IMR-90 (cell line): ENCODE data around the gene TOP2A. TPM values are rescaled to one million over a fixed set of nuclear protein-coding genes. Genes with fewer than 3 reads are reported as not detected.

Experiments
- ATAC-seq: fragments of 200-7000 bp; cut with Tn5 transposase; 2 replicates; pipeline ENCODE4 v1.9.1; 2020; ENCODE audit warnings: low read depth, mild to moderate bottlenecking, moderate library complexity
- BruUV-seq: library from RNA; stranded (reverse); fragments of 400-500 nt; replicated peaks from 2 replicates; lab custom pipeline; 2021; lab: Mats Ljungman, UMichigan
- CTCF ChIA-PET: fragments of 300-600 bp; formaldehyde crosslinking; extraction: SDS; loops from one replicate; lab custom pipeline; 2021; ENCODE audit warnings: antibody characterized with exemption; lab: Yijun Ruan, JAX
- POLR2A ChIA-PET: fragments of 300-600 bp; sonication (Branson Sonifier 250); formaldehyde crosslinking; loops from one replicate; lab custom pipeline; 2022; ENCODE audit warnings: antibody characterized with exemption; ENCODE audit not compliant: unreplicated experiment; lab: Charles Lee
- DNase-seq: peaks from one replicate; pipeline ENCODE4 v3.0.0; 2013
- H2AFZ ChIP-seq: replicated peaks from 2 replicates; pipeline ENCODE3; 2013; ENCODE audit warnings: low read length, mild to moderate bottlenecking; ENCODE audit not compliant: poor library complexity
- H2AK5ac ChIP-seq: 2 replicates; pipeline ENCODE4 v1.6.1; 2013; ENCODE audit warnings: low read depth, low read length, inconsistent platforms
- H2AK9ac ChIP-seq: replicated peaks from 2 replicates; pipeline ENCODE3; 2013; ENCODE audit warnings: mild to moderate bottlenecking, low read depth, low read length, moderate library complexity; ENCODE audit not compliant: poor library complexity
- H2BK120ac ChIP-seq: 2 replicates; pipeline ENCODE4 v1.6.1; 2013; ENCODE audit warnings: low read depth, low read length, inconsistent platforms
- H2BK15ac ChIP-seq: 3 replicates; pipeline ENCODE4 v1.6.1; 2013; ENCODE audit warnings: low read depth, low read length, inconsistent platforms
- H2BK20ac ChIP-seq: 2 replicates; pipeline ENCODE4 v1.6.1; 2013; ENCODE audit warnings: low read depth, mild to moderate bottlenecking, inconsistent platforms, low read length, moderate library complexity
- H2BK5ac ChIP-seq: 2 replicates; pipeline ENCODE4 v1.6.1; 2013; ENCODE audit warnings: mild to moderate bottlenecking, low read depth, low read length, inconsistent platforms; ENCODE audit not compliant: poor library complexity, severe bottlenecking
- H3K14ac ChIP-seq: replicated peaks from 2 replicates; pipeline ENCODE4 v1.6.1; 2013; ENCODE audit warnings: low read depth, low read length, inconsistent platforms
- H3K18ac ChIP-seq: 2 replicates; pipeline ENCODE4 v1.6.1; 2013; ENCODE audit warnings: low read depth, low read length, control low read depth
- H3K23ac ChIP-seq: 2 replicates; pipeline ENCODE4 v1.6.1; 2013; ENCODE audit warnings: low read depth, low read length, inconsistent platforms
- H3K27ac ChIP-seq: 2 replicates; pipeline ENCODE4 v1.5.1; 2013; ENCODE audit warnings: mild to moderate bottlenecking, control low read depth, low read length; ENCODE audit not compliant: insufficient read depth
- H3K27me3 ChIP-seq: 2 replicates; pipeline ENCODE4 v1.6.1; 2013; ENCODE audit warnings: low read length; ENCODE audit not compliant: control insufficient read depth, insufficient read depth
- H3K36me3 ChIP-seq: 2 replicates; pipeline ENCODE4 v1.6.1; 2013; ENCODE audit warnings: low read length, mixed read lengths; ENCODE audit not compliant: control insufficient read depth, insufficient read depth
- H3K4ac ChIP-seq: 2 replicates; pipeline ENCODE4 v1.6.1; 2013; ENCODE audit warnings: low read depth, low read length, inconsistent platforms
- H3K4me1 ChIP-seq: 2 replicates; pipeline ENCODE4 v1.6.1; 2013; ENCODE audit warnings: low read length, mixed read lengths; ENCODE audit not compliant: control insufficient read depth, insufficient read depth
- H3K4me2 ChIP-seq: 2 replicates; pipeline ENCODE4 v1.6.1; 2013; ENCODE audit warnings: low read depth, mild to moderate bottlenecking, control low read depth, low read length, moderate library complexity
- H3K4me3 ChIP-seq: 2 replicates; pipeline ENCODE4 v1.5.1; 2013; ENCODE audit warnings: low read depth, mild to moderate bottlenecking, control low read depth, low read length, moderate library complexity; ENCODE audit not compliant: insufficient read depth
- H3K56ac ChIP-seq: 2 replicates; pipeline ENCODE4 v1.6.1; 2013; ENCODE audit warnings: low read length, inconsistent platforms; ENCODE audit not compliant: insufficient read depth; ENCODE audit errors: extremely low read depth
- H3K79me1 ChIP-seq, 2 experiments: 2 replicates each; pipeline ENCODE4 v1.6.1; 2013; ENCODE audit warnings: low read length in 2 of 2, inconsistent platforms in 1 of 2, low read depth in 1 of 2
- H3K9ac ChIP-seq: 2 replicates; pipeline ENCODE4 v1.6.1; 2013; ENCODE audit warnings: low read depth, low read length, control low read depth
- H3K9me1 ChIP-seq: 2 replicates; pipeline ENCODE4 v1.6.1; 2013; ENCODE audit warnings: low read length, inconsistent platforms; ENCODE audit not compliant: insufficient read depth
- H3K9me3 ChIP-seq: 2 replicates; pipeline ENCODE4 v1.6.1; 2013; ENCODE audit warnings: low read length; ENCODE audit not compliant: control insufficient read depth, insufficient read depth
- H4K20me1 ChIP-seq: 2 replicates; pipeline ENCODE4 v1.6.1; 2013; ENCODE audit warnings: low read length, inconsistent platforms; ENCODE audit not compliant: insufficient read depth
- H4K5ac ChIP-seq: 2 replicates; pipeline ENCODE4 v1.6.1; 2013; ENCODE audit warnings: mild to moderate bottlenecking, low read depth, low read length, control low read depth
- H4K8ac ChIP-seq, 2 experiments: 2 replicates each; pipeline ENCODE4 v1.6.1; 2013; ENCODE audit warnings: low read depth in 2 of 2, low read length in 2 of 2, control low read depth in 1 of 2, inconsistent platforms in 1 of 2
- H4K91ac ChIP-seq: 2 replicates; pipeline ENCODE4 v1.6.1; 2013; ENCODE audit warnings: low read depth, low read length, inconsistent platforms; ENCODE audit not compliant: insufficient read depth
- CEBPB ChIP-seq: IDR thresholded peaks from 2 replicates; pipeline ENCODE4 v1.6.1; 2012; ENCODE audit warnings: low read depth, low read length, improper control_type of control experiment
- CHD1 ChIP-seq: IDR thresholded peaks from 2 replicates; pipeline ENCODE4 v1.6.1; 2012; ENCODE audit warnings: low read depth, low read length, improper control_type of control experiment
- CTCF ChIP-seq: conservative IDR thresholded peaks from 2 replicates; pipeline ENCODE4 v1.5.1; 2012; ENCODE audit warnings: mild to moderate bottlenecking, low read depth, low read length, improper control_type of control experiment
- ELK1 ChIP-seq: fragments of 150-350 bp; IDR thresholded peaks from 2 replicates; pipeline ENCODE4 v1.6.1; 2016; ENCODE audit warnings: low read depth, mild to moderate bottlenecking, low read length, moderate library complexity, borderline replicate concordance
- FOS ChIP-seq: fragments of 150-350 bp; IDR thresholded peaks from 2 replicates; pipeline ENCODE4 v1.6.1; 2016; ENCODE audit warnings: low read depth, low read length
- MAFK ChIP-seq: IDR thresholded peaks from 2 replicates; pipeline ENCODE4 v1.6.1; 2012; ENCODE audit warnings: low read depth, low read length, improper control_type of control experiment
- MAZ ChIP-seq: IDR thresholded peaks from 2 replicates; pipeline ENCODE4 v1.6.1; 2012; ENCODE audit warnings: low read depth, mild to moderate bottlenecking, low read length, improper control_type of control experiment, moderate library complexity, borderline replicate concordance
- MXI1 ChIP-seq: IDR thresholded peaks from 2 replicates; pipeline ENCODE4 v1.6.1; 2012; ENCODE audit warnings: low read depth, mild to moderate bottlenecking, low read length, moderate library complexity, borderline replicate concordance
- NFE2L2 ChIP-seq: fragments of 150-350 bp; IDR thresholded peaks from 2 replicates; pipeline ENCODE4 v1.6.1; 2016; ENCODE audit warnings: low read depth, mild to moderate bottlenecking, low read length
- POLR2A ChIP-seq: IDR thresholded peaks from 2 replicates; pipeline ENCODE4 v1.6.1; 2012; ENCODE audit warnings: mild to moderate bottlenecking, low read depth, low read length
- RAD21 ChIP-seq: IDR thresholded peaks from 2 replicates; pipeline ENCODE4 v1.6.1; 2012; ENCODE audit warnings: low read length, improper control_type of control experiment
- RCOR1 ChIP-seq: IDR thresholded peaks from 2 replicates; pipeline ENCODE4 v1.6.1; 2012; ENCODE audit warnings: mild to moderate bottlenecking, low read length, improper control_type of control experiment; ENCODE audit not compliant: insufficient replicate concordance
- RFX5 ChIP-seq: IDR thresholded peaks from 2 replicates; pipeline ENCODE4 v1.8.0; 2012; ENCODE audit warnings: low read depth, mild to moderate bottlenecking, low read length, moderate library complexity
- SMC3 ChIP-seq: fragments of 150-350 bp; IDR thresholded peaks from 2 replicates; pipeline ENCODE4 v1.6.1; 2016; ENCODE audit warnings: low read depth, mild to moderate bottlenecking, antibody characterized with exemption, low read length, moderate library complexity
- WGBS, 2 experiments: methylation state at CpG; one replicate each; pipeline versions ENCODE4 v1.1.5 to v1.1.7; 2013; ENCODE audit warnings: missing lambda C conversion rate in 2 of 2; ENCODE audit not compliant: insufficient read length in 1 of 2; ENCODE audit errors: extremely low coverage in 2 of 2; 5-methylcytosine and 5-hydroxymethylcytosine counted together
- dilution Hi-C: fragments of 300-500 bp; cut with HindIII; formaldehyde crosslinking; loops from one replicate; pipeline ENCODE4 v1.14.3; 2018; ENCODE audit warnings: low sequenced_read_pairs; ENCODE audit not compliant: unreplicated experiment
- in situ Hi-C: fragments of 300-500 bp; cut with MboI; formaldehyde crosslinking; loops from 3 replicates; pipeline ENCODE4 v1.14.3; 2019; ENCODE audit warnings: low sequenced_read_pairs, inconsistent platforms, mixed read lengths
- intact Hi-C: fragments of 100-400 bp; cut with micrococcal nuclease; formaldehyde crosslinking; loops from 2 replicates; pipeline ENCODE4 v1.10.0; 2022
- polyA plus RNA-seq, 3 experiments: library from polyadenylated mRNA; depleted of rRNA; stranded (reverse); fragments of >200 nt; gene quantifications; 2 replicates each; pipeline ENCODE4 v1.2.3, GENCODE V29; 2012; ENCODE audit warnings: low replicate concordance in 1 of 3
- total RNA-seq: library from RNA; depleted of rRNA; stranded (reverse); fragments of >200 nt; gene quantifications from 2 replicates; pipeline ENCODE4 v1.2.3, GENCODE V29; 2012

TOP2A gene
- total and polyA plus RNA-seq, 2 of the 4 experiments (the other 2 are of a cell fraction): 43.4 to 68.5 TPM

DNA sequence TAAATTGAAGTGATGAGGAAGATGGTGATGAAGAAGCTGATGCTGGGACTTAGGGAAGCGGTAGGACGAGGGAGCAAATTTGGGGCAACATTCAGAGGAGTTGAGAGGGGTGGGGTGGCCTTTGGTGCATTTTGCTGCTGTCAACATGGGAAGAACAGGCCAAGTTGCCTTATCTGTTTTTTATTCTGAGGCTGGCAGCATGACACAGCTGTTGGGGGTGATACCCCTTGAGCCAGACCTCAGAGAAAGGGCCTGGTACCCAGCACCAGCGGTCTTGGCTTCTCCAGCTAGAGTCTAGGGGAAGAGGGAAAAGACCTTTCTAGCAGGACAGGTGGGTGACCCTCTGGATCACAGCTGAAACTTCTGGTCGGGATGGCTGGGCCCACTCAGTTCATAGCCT, 30.1 kb upstream of the TOP2A start:
- H2BK120ac ChIP-seq: no peak overlapping the region
- no TSS peak for BruUV-seq
- H3K4me3 ChIP-seq: peak overlapping the region; percentile 52

More for the DNA sequence above, 30.1 kb upstream of the TOP2A start:
- peak overlapping the region; percentile 1 for H2AK9ac ChIP-seq
- H2BK5ac ChIP-seq: no peak overlapping the region
- peak overlapping the region; percentile 20; the same call in 1 of the 2 replicates for H3K14ac ChIP-seq
- ChIA-PET POLR2A (interaction anchor here (0.7 to 1.3 kb wide), 4 partner anchors 28 to 335 kb away, joined by 3 to 4 read pairs (median 3); no protein-coding TSS in a partner anchor), CTCF (interaction anchor here (1.4 kb wide), 1 partner anchor 86 kb away, joined by 7 read pairs; no protein-coding TSS in a partner anchor)
- H3K4me1 ChIP-seq: peaks cover 42% of the 10 kb centered on the region
- H3K9me1 ChIP-seq: peaks cover 47% of the 10 kb centered on the region
- no peak overlapping the region for H3K18ac ChIP-seq
- intact Hi-C loops (no loop called here), in situ Hi-C loops (no loop called here), dilution Hi-C loops (no loop called here)
- no peak overlapping the region; the same call in 1 of the 2 replicates for H2AK5ac ChIP-seq
- no peak overlapping the region for H2BK15ac ChIP-seq
- DNase-seq (no peak), ATAC-seq (no peak)
- peaks cover 26 to 83% of the 10 kb centered on the region in 2 experiments for H3K79me1 ChIP-seq
- no peaks in the 10 kb centered on the region for H3K9me3 ChIP-seq
- no peak overlapping the region for H3K56ac ChIP-seq
- no peak overlapping the region for H4K5ac ChIP-seq
- H3K27me3 ChIP-seq: no peaks in the 10 kb centered on the region
- H3K4me2 ChIP-seq: peak overlapping the region; percentile 91
- H4K91ac ChIP-seq: no peak overlapping the region
- H3K36me3 ChIP-seq: peaks cover 53% of the 10 kb centered on the region
- TF ChIP-seq RFX5: no peak
- no peak; the same call in 1 of the 2 replicates for TF ChIP-seq POLR2A
- TF ChIP-seq RCOR1: no peak
- no peak for TF ChIP-seq ELK1
- TF ChIP-seq NFE2L2: no peak
- no peak for TF ChIP-seq FOS
- TF ChIP-seq CHD1: no peak
- no peak for TF ChIP-seq MAFK
- TF ChIP-seq CTCF: no peak
- no peak for TF ChIP-seq RAD21
- no peak for TF ChIP-seq MXI1
- TF ChIP-seq SMC3: no peak
- TF ChIP-seq CEBPB: no peak
- TF ChIP-seq MAZ: no peak
- no peak overlapping the region for H3K4ac ChIP-seq
- H3K23ac ChIP-seq: 0 out of 2 replicates have a peak overlapping the region, but pooled peaks have one; percentile 10
- H3K27ac ChIP-seq: peak overlapping the region; percentile 6; the same call in 1 of the 2 replicates
- H2AFZ ChIP-seq: no peak overlapping the region
- no peak overlapping the region for H4K8ac ChIP-seq
- 76% methylated on average over 4 of the region's 4 CpGs; no CpG with 5 or more reads in 1 of the 2 experiments for WGBS, 2 experiments
- peaks cover 88% of the 10 kb centered on the region for H4K20me1 ChIP-seq
- H3K9ac ChIP-seq: peak overlapping the region; percentile 43
- no peak overlapping the region for H2BK20ac ChIP-seq
